Neural progenitor cell (in vitro differentiated cells): ENCODE results near the gene SSNA1.

Source experiments
- CTCF ChIP-seq: fragments of 200-600 bp; sonication (generic); IDR thresholded peaks from 2 replicates; pipeline ENCODE4 v1.5.1; 2017; ENCODE audit warnings: antibody characterized with exemption, mild to moderate bottlenecking
- EZH2 ChIP-seq: fragments of 200-600 bp; sonication (generic); IDR thresholded peaks from 2 replicates; pipeline ENCODE4 v1.6.1; 2017; ENCODE audit warnings: antibody characterized with exemption, mild to moderate bottlenecking, moderate library complexity

- TF ChIP-seq CTCF (no peak), EZH2 (peak; percentile 48)
These were observed 48.1 kb upstream of the SSNA1 start for GRCh38 chr9:137140151-137141012.
